Adrenal gland (tissue), 5 donors: Measurements from ENCODE around the gene MACROD2.

Experiments used
- CTCF ChIP-seq, 6 experiments: fragments of 450-650 bp in 4 of 6; fragments of 200-600 bp in 2 of 6; sonication (generic) in 1 of 6; IDR thresholded peaks; 1 replicate in 5 of 6; 2 replicates in 1 of 6; pipeline versions ENCODE4 v1.5.1 to v1.8.0; 2016 to 2021; ENCODE audit warnings: antibody characterized with exemption in 6 of 6, mild to moderate bottlenecking in 2 of 6, moderate library complexity in 1 of 6
- POLR2A ChIP-seq, 2 donors: fragments of 450-650 bp; IDR thresholded peaks; one replicate each; pipeline ENCODE4 v1.6.1; 2017; ENCODE audit warnings: antibody characterized with exemption in 2 of 2, mild to moderate bottlenecking in 2 of 2, moderate library complexity in 1 of 2
- donor health status: DM: no; HTN: no; CAD: no.

- TF ChIP-seq CTCF (IDR thresholded peaks at IDR 0.05) = no peak
- no peak for TF ChIP-seq POLR2A (IDR thresholded peaks at IDR 0.05)
Observed at GRCh38 chr20:15814911-15815310, 1819.6 kb downstream of the MACROD2 start.
